Measurements from ENCODE around the gene RAMP3.
"Not testable (repeated sequence)": the region's sequence is repeated elsewhere in the genome, so short reads cannot be mapped to it uniquely, and the experiment has no call there.

RAMP3 gene

GRCh38 chr7:45132708-45133320 lies 24.8 kb upstream of the RAMP3 start:
- no peak for DNase-seq

GRCh38 chr7:45133352-45133751 lies 24.2 kb upstream of the RAMP3 start:
- DNase-seq, result no peak

GRCh38 chr7:45133877-45134276 lies 23.7 kb upstream of the RAMP3 start:
- DNase-seq, result no peak

GRCh38 chr7:45136106-45137060 lies 21.2 kb upstream of the RAMP3 start:
- peak; percentile 71 for DNase-seq

GRCh38 chr7:45138433-45139267 lies 18.9 kb upstream of the RAMP3 start:
- DNase-seq, result no peak

- no peak for DNase-seq
Measured at GRCh38 chr7:45140827-45141226, 16.8 kb upstream of the RAMP3 start.

GRCh38 chr7:45143616-45144015 lies 14.0 kb upstream of the RAMP3 start:
- DNase-seq, result no peak

- DNase-seq, result no peak
Measured at GRCh38 chr7:45145881-45146280, 11.7 kb upstream of the RAMP3 start.

- no peak for DNase-seq
Measured at GRCh38 chr7:45146531-45147379, 10.8 kb upstream of the RAMP3 start.

GRCh38 chr7:45147858-45148652 lies 9.5 kb upstream of the RAMP3 start:
- DNase-seq, result no peak

GRCh38 chr7:45148653-45148973 lies 9.0 kb upstream of the RAMP3 start:
- no peak for DNase-seq

- DNase-seq, result no peak
Measured at GRCh38 chr7:45149606-45150005, 8.0 kb upstream of the RAMP3 start.

- no peak for DNase-seq
Measured at GRCh38 chr7:45150199-45150598, 7.4 kb upstream of the RAMP3 start.

- DNase-seq, result no peak
Measured at GRCh38 chr7:45151131-45151684, 6.4 kb upstream of the RAMP3 start.

- no peak for DNase-seq
Measured at GRCh38 chr7:45151967-45152366, 5.6 kb upstream of the RAMP3 start.

- no peak for DNase-seq
Measured at GRCh38 chr7:45153233-45153632, 4.4 kb upstream of the RAMP3 start.

- DNase-seq, result not testable (repeated sequence)
Measured at GRCh38 chr7:45153861-45154260, 3.7 kb upstream of the RAMP3 start.

GRCh38 chr7:45155357-45155900 lies 2.2 kb upstream of the RAMP3 start:
- DNase-seq, result no peak

GRCh38 chr7:45155941-45156340 lies 1.6 kb upstream of the RAMP3 start:
- no peak for DNase-seq

GRCh38 chr7:45156516-45157272 lies 897 bp upstream of the RAMP3 start:
- DNase-seq, result no peak
